Smooth muscle cell (in vitro differentiated cells): Measurements from ENCODE around the gene RER1. TPM values are rescaled to one million over a fixed set of nuclear protein-coding genes. Genes with fewer than 3 reads are reported as not detected.
A peak's percentile ranks its signal among the peaks of the same experiment; 100 is the strongest.

Experiments
- DNase-seq: peaks from one replicate; lab custom pipeline; 2025; ENCODE audit not compliant: unreplicated experiment; lab: John Stamatoyannopoulos, UW
- H2AFZ ChIP-seq: fragments of 200-600 bp; sonication (generic); 2 replicates; pipeline ENCODE4 v1.6.0; 2016; ENCODE audit warnings: antibody characterized with exemption, low read depth, mild to moderate bottlenecking
- H3F3A ChIP-seq: fragments of 200-600 bp; sonication (generic); 2 replicates; pipeline ENCODE4 v1.6.0; 2017; ENCODE audit warnings: antibody characterized with exemption, low read depth
- H3K27ac ChIP-seq: fragments of 200-600 bp; sonication (generic); 2 replicates; pipeline ENCODE4 v1.5.1; 2016; ENCODE audit warnings: low read depth, mild to moderate bottlenecking
- H3K27me3 ChIP-seq: fragments of 200-600 bp; sonication (generic); 2 replicates; pipeline ENCODE4 v1.6.1; 2016; ENCODE audit warnings: low read depth, mild to moderate bottlenecking
- H3K36me3 ChIP-seq: fragments of 200-600 bp; sonication (generic); 2 replicates; pipeline ENCODE4 v1.5.1; 2016; ENCODE audit warnings: low read depth
- H3K4me1 ChIP-seq: fragments of 200-600 bp; sonication (generic); 2 replicates; pipeline ENCODE4 v1.5.1; 2016; ENCODE audit warnings: low read depth
- H3K4me2 ChIP-seq: fragments of 200-600 bp; sonication (generic); 2 replicates; pipeline ENCODE4 v1.6.0; 2016; ENCODE audit warnings: mild to moderate bottlenecking
- H3K4me3 ChIP-seq: fragments of 200-600 bp; sonication (generic); 2 replicates; pipeline ENCODE4 v1.5.1; 2016; ENCODE audit warnings: mild to moderate bottlenecking
- H3K79me2 ChIP-seq: fragments of 200-600 bp; sonication (generic); 2 replicates; pipeline ENCODE4 v1.6.0; 2016; ENCODE audit warnings: low read depth, mild to moderate bottlenecking
- H3K9ac ChIP-seq: fragments of 200-600 bp; sonication (generic); 2 replicates; pipeline ENCODE4 v1.6.0; 2016; ENCODE audit warnings: low read depth
- H3K9me3 ChIP-seq: fragments of 200-600 bp; sonication (generic); replicated peaks from 2 replicates; pipeline ENCODE4 v1.5.1; 2016; ENCODE audit warnings: low read depth
- H4K20me1 ChIP-seq: fragments of 200-600 bp; sonication (generic); 2 replicates; pipeline ENCODE4 v1.6.0; 2016; ENCODE audit warnings: low read depth
- WGBS: methylation state at CpG from one replicate; pipeline ENCODE4 v1.1.7; 2016; ENCODE audit warnings: low lambda C conversion rate; 5-methylcytosine and 5-hydroxymethylcytosine counted together
- polyA plus RNA-seq: library from polyadenylated mRNA; unstranded; fragments of >200 nt; fragmentation: Nextera tagmentation; extraction: Ambion mirVana; gene quantifications from 2 replicates; pipeline ENCODE4 v1.2.1, GENCODE V29; 2016
- total RNA-seq: library from RNA; depleted of rRNA; stranded (reverse); fragments of >200 nt; gene quantifications from 2 replicates; pipeline ENCODE4 v1.2.3, GENCODE V29; 2014
- TF ChIP-seq, protein P1 (sequence below): fragments of 200-600 bp; sonication (generic); IDR thresholded peaks from 2 replicates; pipeline ENCODE4 v1.5.1; 2017; ENCODE audit warnings: borderline replicate concordance, mild to moderate bottlenecking, antibody characterized with exemption; ENCODE audit not compliant: insufficient read depth, poor library complexity, severe bottlenecking

RER1 gene
- total and polyA plus RNA-seq, 2 experiments from 2014 or later: 101 to 269 TPM

DNA sequence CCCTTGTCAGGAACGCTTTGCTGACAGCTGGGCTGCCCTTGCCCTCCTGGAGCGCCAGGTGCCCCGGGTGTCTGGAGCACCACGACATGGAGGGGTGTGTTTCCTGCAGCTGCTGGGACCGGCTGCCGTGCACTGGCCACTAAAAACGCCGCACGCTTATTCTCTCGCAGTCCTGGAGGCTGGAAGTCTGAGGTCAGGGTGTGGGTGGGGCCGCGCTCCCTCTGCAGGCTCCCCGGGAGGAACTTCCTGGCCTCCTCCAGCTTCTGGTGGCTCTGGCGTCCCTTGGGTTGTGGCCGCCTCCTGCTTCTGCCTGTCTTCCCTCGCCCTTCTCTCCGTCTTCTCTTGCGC is 56.4 kb downstream of the RER1 start:
- no peak overlapping the region for H3K27ac ChIP-seq
- no peaks in the 10 kb centered on the region for H3F3A ChIP-seq
- H3K9me3 ChIP-seq: no peaks in the 10 kb centered on the region
- no peak overlapping the region for H3K9ac ChIP-seq
- no peaks in the 10 kb centered on the region for H3K79me2 ChIP-seq
- H4K20me1 ChIP-seq: no peaks in the 10 kb centered on the region
- H3K36me3 ChIP-seq: no peaks in the 10 kb centered on the region
- TF ChIP-seq, protein P1, sequence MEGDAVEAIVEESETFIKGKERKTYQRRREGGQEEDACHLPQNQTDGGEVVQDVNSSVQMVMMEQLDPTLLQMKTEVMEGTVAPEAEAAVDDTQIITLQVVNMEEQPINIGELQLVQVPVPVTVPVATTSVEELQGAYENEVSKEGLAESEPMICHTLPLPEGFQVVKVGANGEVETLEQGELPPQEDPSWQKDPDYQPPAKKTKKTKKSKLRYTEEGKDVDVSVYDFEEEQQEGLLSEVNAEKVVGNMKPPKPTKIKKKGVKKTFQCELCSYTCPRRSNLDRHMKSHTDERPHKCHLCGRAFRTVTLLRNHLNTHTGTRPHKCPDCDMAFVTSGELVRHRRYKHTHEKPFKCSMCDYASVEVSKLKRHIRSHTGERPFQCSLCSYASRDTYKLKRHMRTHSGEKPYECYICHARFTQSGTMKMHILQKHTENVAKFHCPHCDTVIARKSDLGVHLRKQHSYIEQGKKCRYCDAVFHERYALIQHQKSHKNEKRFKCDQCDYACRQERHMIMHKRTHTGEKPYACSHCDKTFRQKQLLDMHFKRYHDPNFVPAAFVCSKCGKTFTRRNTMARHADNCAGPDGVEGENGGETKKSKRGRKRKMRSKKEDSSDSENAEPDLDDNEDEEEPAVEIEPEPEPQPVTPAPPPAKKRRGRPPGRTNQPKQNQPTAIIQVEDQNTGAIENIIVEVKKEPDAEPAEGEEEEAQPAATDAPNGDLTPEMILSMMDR: no peak
- peaks cover 43% of the 10 kb centered on the region for H3K4me1 ChIP-seq
- H3K4me2 ChIP-seq: no peak overlapping the region
- no peak for DNase-seq
- no peak overlapping the region for H3K4me3 ChIP-seq
- 57% methylated on average over 18 of the region's 18 CpGs for WGBS
- H2AFZ ChIP-seq: no peak overlapping the region
- peaks cover 20% of the 10 kb centered on the region for H3K27me3 ChIP-seq

DNA sequence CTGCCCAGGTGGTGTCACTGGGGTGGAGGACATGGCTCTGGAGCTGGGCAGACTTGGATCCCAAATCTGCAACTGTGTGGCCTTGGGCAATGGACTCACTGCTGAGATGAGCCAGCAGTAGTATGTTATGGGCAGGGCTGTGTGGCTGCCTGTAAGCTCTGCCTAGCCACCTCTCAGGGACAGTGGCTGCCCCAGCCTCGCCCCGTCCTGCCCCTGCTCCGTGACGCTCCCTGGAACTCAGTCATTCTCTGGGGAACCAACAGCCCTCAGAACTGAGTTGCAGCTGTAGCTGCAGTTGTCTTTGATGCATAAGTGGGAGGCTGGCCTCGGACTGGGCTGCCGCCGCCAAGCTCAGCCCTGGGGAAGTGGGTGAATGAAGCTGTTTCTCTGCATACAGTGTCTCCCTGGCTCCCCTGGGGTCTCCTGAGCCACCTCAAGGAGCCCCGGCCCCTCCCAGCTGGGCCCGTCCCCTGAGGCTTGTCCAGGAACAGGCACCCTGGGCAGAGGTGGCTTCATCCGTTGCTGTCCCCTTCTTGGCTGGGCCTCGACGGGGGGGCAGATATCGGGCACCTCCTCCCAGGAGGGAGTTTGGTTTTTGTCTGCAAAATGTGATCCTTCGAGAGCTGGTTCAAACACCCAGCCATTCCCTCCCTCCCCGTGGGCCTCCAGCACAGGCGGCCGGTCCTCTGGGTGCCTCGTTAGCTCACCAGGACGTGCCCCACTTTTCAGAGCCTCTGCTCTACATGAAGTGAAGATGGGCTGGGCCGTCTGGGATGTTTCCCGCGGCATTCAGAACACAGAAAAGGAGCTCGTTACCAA is 58.2 kb downstream of the RER1 start:
- peaks cover 43% of the 10 kb centered on the region for H3K4me1 ChIP-seq
- H3K4me2 ChIP-seq: no peak overlapping the region
- no peaks in the 10 kb centered on the region for H3F3A ChIP-seq
- TF ChIP-seq, protein P1: no peak
- H3K9me3 ChIP-seq: no peaks in the 10 kb centered on the region
- H2AFZ ChIP-seq: no peak overlapping the region
- no peaks in the 10 kb centered on the region for H3K79me2 ChIP-seq
- no peak overlapping the region for H3K27ac ChIP-seq
- no peaks in the 10 kb centered on the region for H4K20me1 ChIP-seq
- H3K27me3 ChIP-seq: peaks cover 5% of the 10 kb centered on the region
- 76% methylated on average over 23 of the region's 23 CpGs for WGBS
- H3K36me3 ChIP-seq: no peaks in the 10 kb centered on the region
- H3K4me3 ChIP-seq: no peak overlapping the region
- no peak overlapping the region for H3K9ac ChIP-seq
- DNase-seq: no peak

DNA sequence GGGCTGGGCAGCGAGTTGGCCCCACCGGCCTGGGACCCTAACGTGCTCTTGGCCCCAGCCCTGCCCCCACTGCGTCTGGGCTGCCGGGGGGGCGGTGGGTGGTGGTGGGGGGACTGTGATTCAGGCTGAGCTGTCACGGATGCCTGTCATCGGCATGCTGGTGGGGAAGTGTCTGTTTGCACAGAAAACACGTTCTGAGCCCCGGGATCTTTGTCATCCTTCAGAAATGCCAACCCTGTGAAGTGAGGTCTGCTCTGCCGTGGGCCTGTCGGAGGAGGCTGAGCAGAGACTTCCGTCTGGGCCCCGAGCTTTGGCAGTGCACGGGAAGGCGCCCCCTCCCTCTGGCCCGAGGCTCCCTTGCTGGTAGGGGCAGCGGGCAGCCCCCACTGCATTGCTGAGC is 60.1 kb downstream of the RER1 start:
- DNase-seq: peak; percentile 14
- peak overlapping the region; percentile 83 for H3K27ac ChIP-seq
- H2AFZ ChIP-seq: no peak overlapping the region
- 8% methylated on average over 11 of the region's 18 CpGs for WGBS
- peak overlapping the region; percentile 77 for H3K4me2 ChIP-seq
- no peaks in the 10 kb centered on the region for H3K9me3 ChIP-seq
- peaks cover 41% of the 10 kb centered on the region for H3K4me1 ChIP-seq
- TF ChIP-seq, protein P1: no peak
- H3K79me2 ChIP-seq: no peaks in the 10 kb centered on the region
- H3K36me3 ChIP-seq: no peaks in the 10 kb centered on the region
- H4K20me1 ChIP-seq: no peaks in the 10 kb centered on the region
- no peaks in the 10 kb centered on the region for H3F3A ChIP-seq
- no peak overlapping the region for H3K4me3 ChIP-seq
- H3K27me3 ChIP-seq: no peaks in the 10 kb centered on the region
- H3K9ac ChIP-seq: peak overlapping the region; percentile 86
